Hepatocyte (in vitro differentiated cells): Measurements from ENCODE around the gene PILRB.
"Not testable (repeated sequence)": the region's sequence is repeated elsewhere in the genome, so short reads cannot be mapped to it uniquely, and the experiment has no call there.

ENCODE experiments used
- CTCF ChIP-seq: fragments of 200-600 bp; sonication (generic); IDR thresholded peaks from 2 replicates; pipeline ENCODE4 v1.5.1; 2016; ENCODE audit warnings: antibody characterized with exemption, mild to moderate bottlenecking; ENCODE audit not compliant: poor library complexity
- EZH2phosphoT487 ChIP-seq: fragments of 200-600 bp; sonication (generic); IDR thresholded peaks from one replicate; pipeline ENCODE4 v1.6.1; 2018; ENCODE audit warnings: antibody characterized with exemption, mild to moderate bottlenecking, low read depth, moderate library complexity; ENCODE audit not compliant: unreplicated experiment, severe bottlenecking

GRCh38 chr7:100318329-100318728 lies 39.6 kb upstream of the PILRB start:
- TF ChIP-seq EZH2phosphoT487, CTCF: not testable (repeated sequence)
